SH-SY5Y (cell line): ENCODE results near the gene TACC2.

Experiments used
- GATA2 ChIP-seq: IDR thresholded peaks from 2 replicates; pipeline ENCODE4 v1.6.1; 2011; ENCODE audit warnings: mild to moderate bottlenecking, low read depth, low read length
- GATA3 ChIP-seq: IDR thresholded peaks from 2 replicates; pipeline ENCODE4 v1.6.1; 2011; ENCODE audit warnings: low read depth, mild to moderate bottlenecking, low read length, moderate library complexity

TACC2 gene

DNA sequence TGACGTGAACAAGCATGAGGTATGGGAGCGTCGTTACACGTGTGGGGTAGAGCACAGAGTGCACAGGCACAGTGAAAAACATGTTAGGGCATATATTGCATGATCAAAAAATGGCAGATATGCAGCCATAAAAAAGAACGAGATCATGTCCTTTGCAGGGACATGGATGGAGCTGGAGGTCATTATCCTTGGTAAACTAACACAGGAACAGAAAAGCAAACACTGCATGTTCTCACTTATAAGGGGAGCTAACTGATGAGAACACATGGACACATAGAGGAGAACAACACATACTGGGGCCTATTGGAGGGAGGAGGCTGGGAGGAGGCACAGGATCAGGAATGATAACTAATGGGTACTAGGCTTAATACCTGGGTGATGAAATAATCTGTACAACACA is 66.3 kb downstream of the TACC2 start:
- TF ChIP-seq GATA2 (no peak), GATA3 (no peak)

GRCh38 chr10:122056431-122057094 is 67.6 kb downstream of the TACC2 start:
- TF ChIP-seq GATA2 (no peak), GATA3 (no peak)

GRCh38 chr10:122057841-122058413 is 69.0 kb downstream of the TACC2 start:
- TF ChIP-seq GATA2 (no peak), GATA3 (no peak)

GRCh38 chr10:122060250-122060649 is 71.3 kb downstream of the TACC2 start:
- no peak for TF ChIP-seq GATA3
- TF ChIP-seq GATA2 = no peak

DNA sequence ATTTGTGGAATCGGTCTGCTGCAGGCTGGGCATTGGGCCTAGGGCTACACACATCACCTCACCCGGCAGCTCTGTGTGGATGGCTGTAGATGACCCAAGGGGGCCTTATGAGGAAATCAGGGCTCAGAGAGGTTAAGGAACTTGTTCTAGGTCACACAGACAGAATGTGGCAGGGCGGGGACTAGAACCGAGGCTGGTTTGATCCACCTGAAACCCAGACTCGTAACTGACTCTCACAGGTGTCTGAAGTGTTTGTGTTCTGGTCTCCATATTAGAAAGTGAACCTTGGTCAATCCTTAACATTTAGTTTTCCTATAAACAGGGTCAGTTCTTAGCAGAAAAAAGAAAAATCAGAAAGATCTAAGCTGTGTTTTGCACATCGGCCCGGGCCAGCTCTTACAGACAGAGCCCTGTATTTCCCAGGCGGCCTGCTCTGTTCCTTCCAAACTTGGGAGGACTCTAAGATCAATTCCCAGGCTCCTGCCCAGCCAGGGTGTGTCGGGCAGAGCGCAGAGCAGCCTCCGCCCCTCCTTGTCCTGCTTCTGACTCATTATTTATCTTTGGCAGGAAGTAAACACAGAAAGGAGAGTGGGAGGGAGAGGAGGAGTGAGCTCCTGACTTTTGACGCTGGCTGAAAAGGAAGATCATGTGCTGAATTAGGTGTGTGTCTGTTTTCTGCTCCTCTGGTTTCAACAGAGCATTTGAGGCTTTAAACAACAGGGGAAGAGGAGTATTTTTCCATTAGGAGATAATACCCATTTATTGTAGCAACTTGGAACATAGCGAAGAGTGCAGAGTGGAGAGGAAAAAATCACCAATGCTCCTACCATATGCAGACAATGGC is 74.1 kb downstream of the TACC2 start:
- TF ChIP-seq GATA2 = no peak
- no peak for TF ChIP-seq GATA3

GRCh38 chr10:122068844-122069243 is 79.9 kb downstream of the TACC2 start:
- no peak for TF ChIP-seq GATA2
- TF ChIP-seq GATA3 = no peak

GRCh38 chr10:122072491-122072890 is 83.5 kb downstream of the TACC2 start:
- TF ChIP-seq GATA3 = no peak
- no peak for TF ChIP-seq GATA2

- no peak for TF ChIP-seq GATA2
- TF ChIP-seq GATA3 = no peak
Measured at GRCh38 chr10:122073508-122073907, 84.5 kb downstream of the TACC2 start.

DNA sequence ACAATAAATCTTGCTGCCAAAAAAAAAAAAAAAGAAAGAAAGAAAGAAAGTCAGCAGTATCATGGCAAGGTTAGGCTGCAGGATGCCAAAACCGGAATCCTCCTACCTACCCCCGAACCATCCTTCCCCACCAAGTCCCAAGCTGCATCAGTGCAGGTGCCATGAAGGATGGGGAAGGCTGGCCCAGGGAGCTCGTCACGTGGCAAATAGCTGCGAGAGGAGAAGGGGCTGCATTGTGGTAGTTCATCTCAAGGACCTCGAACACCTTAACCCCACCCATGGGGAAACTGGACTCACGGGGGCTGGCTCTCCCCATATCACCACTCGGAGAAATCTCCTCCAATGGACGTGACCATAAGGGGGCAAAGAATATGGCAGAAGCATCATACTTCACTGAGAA is 86.2 kb downstream of the TACC2 start:
- no peak for TF ChIP-seq GATA2
- TF ChIP-seq GATA3 = no peak

- TF ChIP-seq GATA3 (no peak), GATA2 (no peak)
Measured at GRCh38 chr10:122077311-122077875, 88.4 kb downstream of the TACC2 start.

GRCh38 chr10:122078326-122078725 is 89.4 kb downstream of the TACC2 start:
- no peak for TF ChIP-seq GATA3
- no peak for TF ChIP-seq GATA2

DNA sequence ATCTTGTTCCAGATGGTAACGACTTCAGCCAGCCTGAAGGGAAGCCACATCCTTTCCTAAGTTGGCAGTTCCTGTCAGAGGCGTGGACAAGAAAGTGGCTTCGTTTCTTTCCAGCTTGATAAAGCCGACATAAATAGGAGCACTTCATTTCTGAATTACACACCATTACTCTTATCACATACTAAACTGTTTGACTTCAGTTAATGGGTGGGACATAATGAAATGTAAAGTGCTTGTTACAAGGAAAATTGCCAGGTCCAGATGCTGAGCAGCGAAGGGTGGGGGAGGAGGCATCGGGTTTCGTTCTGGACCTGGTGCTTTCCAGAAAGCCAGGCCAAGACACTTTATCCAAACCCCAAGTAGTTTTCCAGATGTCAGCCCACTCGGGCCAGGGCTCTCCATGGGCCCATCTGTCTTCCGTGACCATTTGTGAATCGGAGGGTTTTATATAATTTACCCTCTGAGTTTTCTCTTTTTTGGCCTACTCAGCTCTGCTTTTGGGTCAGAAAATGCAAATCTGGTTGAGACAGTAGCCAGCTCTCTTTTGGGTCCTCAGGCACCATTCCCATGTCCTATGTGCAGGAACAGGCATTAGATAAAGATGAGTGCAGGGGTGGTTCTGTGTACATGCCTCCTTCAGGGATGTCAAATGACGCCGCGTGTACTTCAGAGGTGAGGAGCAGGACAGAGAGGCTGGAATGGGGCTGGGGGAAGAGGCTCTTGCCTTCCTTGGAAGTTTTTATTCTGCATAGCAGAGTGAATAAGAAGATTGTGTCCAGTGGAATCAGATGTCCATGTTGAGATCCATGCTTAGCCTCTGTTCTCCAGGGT is 90.2 kb downstream of the TACC2 start:
- TF ChIP-seq GATA3 = no peak
- TF ChIP-seq GATA2 = no peak

DNA sequence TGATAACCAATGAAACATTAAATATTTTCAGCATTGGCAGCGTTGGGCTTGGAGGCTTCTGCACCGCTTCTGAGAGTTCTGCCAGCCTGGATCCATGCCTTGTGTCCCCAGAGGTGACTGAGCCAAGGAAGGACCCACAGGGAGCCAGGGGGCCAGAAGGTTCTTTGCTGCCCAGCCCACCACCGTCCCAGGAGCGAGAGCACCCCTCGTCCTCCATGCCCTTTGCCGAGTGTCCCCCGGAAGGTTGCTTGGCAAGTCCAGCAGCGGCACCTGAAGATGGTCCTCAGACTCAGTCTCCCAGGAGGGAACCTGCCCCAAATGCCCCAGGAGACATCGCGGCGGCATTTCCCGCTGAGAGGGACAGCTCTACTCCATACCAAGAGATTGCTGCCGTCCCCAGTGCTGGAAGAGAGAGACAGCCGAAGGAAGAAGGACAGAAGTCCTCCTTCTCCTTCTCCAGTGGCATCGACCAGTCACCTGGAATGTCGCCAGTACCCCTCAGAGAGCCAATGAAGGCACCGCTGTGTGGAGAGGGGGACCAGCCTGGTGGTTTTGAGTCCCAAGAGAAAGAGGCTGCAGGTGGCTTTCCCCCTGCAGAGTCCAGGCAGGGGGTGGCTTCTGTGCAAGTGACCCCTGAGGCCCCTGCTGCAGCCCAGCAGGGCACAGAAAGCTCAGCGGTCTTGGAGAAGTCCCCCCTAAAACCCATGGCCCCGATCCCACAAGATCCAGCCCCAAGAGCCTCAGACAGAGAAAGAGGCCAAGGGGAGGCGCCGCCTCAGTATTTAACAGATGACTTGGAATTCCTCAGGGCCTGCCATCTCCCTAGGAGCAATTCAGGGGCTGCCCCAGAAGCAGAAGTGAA is 93.9 kb downstream of the TACC2 start:
- TF ChIP-seq GATA2 = no peak
- no peak for TF ChIP-seq GATA3
